Endothelial cell of umbilical vein (primary cell): ENCODE measurements around the gene VWC2.

Experiments
- CTCF ChIP-seq, 2 donors: IDR thresholded peaks; 1 replicate in 1 of 2; 2 replicates in 1 of 2; pipeline ENCODE4 v1.5.1; 2011; ENCODE audit warnings: low read length in 2 of 2, mild to moderate bottlenecking in 2 of 2, moderate library complexity in 2 of 2, control low read depth in 1 of 2, inconsistent platforms in 1 of 2, low read depth in 1 of 2; ENCODE audit not compliant: insufficient read depth in 1 of 2; ENCODE audit errors: extremely low read depth in 1 of 2
- EZH2 ChIP-seq: IDR thresholded peaks from 2 replicates; pipeline ENCODE4 v1.6.1; 2012; ENCODE audit warnings: borderline replicate concordance, low read depth, mild to moderate bottlenecking, moderate library complexity, low read length, inconsistent platforms; ENCODE audit not compliant: severe bottlenecking
- FOS ChIP-seq: IDR thresholded peaks from 2 replicates; pipeline ENCODE4 v1.6.1; 2011; ENCODE audit warnings: mild to moderate bottlenecking, low read length, moderate library complexity, borderline replicate concordance; ENCODE audit not compliant: insufficient read depth
- JUN ChIP-seq: IDR thresholded peaks from 2 replicates; pipeline ENCODE4 v1.6.1; 2011; ENCODE audit warnings: borderline replicate concordance, low read depth; ENCODE audit not compliant: insufficient read length, insufficient read depth
- MAX ChIP-seq: IDR thresholded peaks from 2 replicates; pipeline ENCODE4 v1.6.1; 2011; ENCODE audit not compliant: insufficient read depth, insufficient read length
- POLR2AphosphoS5 ChIP-seq: IDR thresholded peaks from 2 replicates; pipeline ENCODE4 v1.6.1; 2012; ENCODE audit warnings: low read depth, mild to moderate bottlenecking, control low read depth, low read length, moderate library complexity; ENCODE audit not compliant: insufficient read depth

DNA sequence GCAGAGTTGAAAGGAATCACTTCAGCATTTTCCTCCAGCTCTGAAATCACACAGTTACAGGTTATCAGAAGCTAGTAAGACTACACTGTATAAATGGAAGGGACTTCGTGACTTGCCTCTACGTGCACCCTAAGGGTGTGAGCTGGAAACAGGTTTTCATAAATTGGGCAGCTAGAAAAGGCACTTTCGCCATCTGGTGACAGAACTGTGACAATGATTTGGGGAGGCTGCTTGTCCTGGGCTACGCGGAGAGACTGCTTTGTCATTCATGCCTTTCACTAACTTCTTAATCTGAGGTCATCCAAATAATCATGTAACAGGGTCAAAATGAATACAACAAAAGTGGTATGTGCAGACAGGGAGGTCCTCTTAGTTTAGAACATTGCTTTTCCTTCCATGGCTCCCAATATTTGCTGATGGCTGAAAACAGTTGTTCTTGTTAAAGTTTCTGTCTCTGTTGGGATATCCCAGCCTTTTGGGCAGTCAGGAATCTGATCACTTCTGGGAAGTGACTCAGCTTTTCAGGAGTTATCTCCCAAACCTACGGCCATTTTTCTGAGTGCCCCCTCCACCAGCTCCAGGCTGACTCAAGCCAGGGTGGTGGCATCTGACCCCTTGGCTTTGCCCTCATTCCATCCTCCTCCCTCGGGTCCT, 17.8 kb downstream of the VWC2 start:
- TF ChIP-seq CTCF (IDR thresholded peaks at IDR 0.05; ENCODE audit: extremely low read depth in 1 of 2, insufficient read depth in 1 of 2, low read depth in 1 of 2, low read length in 2 of 2) (no peak), EZH2 (no peak), POLR2AphosphoS5 (no peak), FOS (no peak), JUN (no peak), MAX (no peak)
